ENCODE measurements around the gene ARMC8. TPM values are rescaled to one million over a fixed set of nuclear protein-coding genes. Genes with fewer than 3 reads are reported as not detected.

ARMC8 gene, protein sequence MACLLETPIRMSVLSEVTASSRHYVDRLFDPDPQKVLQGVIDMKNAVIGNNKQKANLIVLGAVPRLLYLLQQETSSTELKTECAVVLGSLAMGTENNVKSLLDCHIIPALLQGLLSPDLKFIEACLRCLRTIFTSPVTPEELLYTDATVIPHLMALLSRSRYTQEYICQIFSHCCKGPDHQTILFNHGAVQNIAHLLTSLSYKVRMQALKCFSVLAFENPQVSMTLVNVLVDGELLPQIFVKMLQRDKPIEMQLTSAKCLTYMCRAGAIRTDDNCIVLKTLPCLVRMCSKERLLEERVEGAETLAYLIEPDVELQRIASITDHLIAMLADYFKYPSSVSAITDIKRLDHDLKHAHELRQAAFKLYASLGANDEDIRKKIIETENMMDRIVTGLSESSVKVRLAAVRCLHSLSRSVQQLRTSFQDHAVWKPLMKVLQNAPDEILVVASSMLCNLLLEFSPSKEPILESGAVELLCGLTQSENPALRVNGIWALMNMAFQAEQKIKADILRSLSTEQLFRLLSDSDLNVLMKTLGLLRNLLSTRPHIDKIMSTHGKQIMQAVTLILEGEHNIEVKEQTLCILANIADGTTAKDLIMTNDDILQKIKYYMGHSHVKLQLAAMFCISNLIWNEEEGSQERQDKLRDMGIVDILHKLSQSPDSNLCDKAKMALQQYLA
- 25.9 and 35.0 TPM in 2 replicates for total RNA-seq

DNA sequence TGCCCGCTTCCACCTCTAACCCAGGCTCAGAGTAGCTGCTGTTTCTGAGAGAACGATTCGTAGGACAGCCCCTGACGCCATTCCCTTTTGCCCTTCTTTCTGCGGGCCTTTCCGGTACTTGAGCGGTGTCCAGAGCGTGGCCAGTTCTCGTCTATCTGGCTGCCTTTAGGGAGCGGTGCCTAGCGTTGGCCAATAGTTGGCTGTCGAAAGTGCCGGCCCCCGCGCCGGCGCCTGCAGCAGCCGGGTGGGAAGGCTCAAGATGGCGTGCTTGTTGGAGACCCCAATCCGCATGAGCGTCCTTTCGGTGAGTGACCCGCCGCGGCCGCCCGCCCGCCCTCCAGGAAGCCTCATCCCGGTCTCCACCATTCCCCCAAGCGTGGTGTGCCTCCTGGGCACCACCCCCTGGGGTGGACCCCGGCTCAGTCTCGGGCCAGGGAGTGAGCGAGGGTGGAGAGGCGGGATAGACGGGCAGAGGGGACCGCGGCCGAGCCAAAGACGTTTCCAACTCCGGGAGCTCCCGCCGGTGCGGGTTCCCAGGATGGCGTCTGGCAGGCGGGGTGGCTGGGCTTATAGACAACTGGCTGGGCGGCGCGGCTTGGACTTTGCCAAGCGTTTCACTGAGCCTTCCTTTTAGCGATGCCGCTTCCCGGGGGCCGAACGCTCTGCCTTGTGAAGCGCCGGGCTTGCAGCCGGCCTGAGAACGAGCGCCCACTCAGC lies at the start of gene ARMC8:
Gene ARMC8, plus strand, starts transcription at position 6 of the 717 bp plus-strand sequence. Its CDS starts 254 bp downstream, at position 260.

DNA sequence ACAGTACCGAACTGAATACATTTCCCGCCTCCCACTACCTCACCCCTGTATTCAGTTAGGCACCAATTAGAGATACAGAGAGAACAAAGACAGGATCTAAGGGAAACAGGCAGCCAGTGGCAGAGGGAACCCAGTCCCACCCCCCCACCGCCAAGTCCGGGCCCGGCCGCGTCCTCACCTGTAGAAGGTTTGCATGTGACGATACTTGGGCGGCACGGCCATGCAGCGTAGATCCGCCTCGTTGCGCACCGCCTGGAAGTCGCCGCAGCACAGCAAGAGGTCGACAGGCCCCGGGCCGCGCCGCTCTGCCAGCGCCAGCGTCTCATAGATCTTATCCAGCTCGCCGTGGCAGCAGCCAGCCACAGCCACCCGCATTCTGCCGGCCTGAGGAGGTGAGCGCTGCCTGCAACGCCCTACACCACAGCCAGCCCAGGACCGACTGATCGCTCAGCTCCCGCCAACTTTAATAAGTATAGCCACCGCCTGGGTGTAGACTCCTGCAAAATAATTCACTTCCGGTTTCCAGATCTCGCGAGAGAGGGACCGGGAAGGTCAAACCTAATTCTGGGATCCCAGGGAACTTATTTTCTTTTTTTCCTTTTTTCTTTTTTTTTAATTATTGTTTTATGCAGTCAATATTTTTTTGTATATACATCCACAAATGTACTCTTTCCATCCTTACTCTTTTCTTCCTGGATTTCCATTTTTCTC lies 12.5 kb upstream of the ARMC8 start, which contains the start of gene DBR1:
Gene DBR1, minus strand, starts transcription at position 501 of the 711 bp plus-strand sequence. Its CDS starts 126 bp downstream, at position 375.

DNA sequence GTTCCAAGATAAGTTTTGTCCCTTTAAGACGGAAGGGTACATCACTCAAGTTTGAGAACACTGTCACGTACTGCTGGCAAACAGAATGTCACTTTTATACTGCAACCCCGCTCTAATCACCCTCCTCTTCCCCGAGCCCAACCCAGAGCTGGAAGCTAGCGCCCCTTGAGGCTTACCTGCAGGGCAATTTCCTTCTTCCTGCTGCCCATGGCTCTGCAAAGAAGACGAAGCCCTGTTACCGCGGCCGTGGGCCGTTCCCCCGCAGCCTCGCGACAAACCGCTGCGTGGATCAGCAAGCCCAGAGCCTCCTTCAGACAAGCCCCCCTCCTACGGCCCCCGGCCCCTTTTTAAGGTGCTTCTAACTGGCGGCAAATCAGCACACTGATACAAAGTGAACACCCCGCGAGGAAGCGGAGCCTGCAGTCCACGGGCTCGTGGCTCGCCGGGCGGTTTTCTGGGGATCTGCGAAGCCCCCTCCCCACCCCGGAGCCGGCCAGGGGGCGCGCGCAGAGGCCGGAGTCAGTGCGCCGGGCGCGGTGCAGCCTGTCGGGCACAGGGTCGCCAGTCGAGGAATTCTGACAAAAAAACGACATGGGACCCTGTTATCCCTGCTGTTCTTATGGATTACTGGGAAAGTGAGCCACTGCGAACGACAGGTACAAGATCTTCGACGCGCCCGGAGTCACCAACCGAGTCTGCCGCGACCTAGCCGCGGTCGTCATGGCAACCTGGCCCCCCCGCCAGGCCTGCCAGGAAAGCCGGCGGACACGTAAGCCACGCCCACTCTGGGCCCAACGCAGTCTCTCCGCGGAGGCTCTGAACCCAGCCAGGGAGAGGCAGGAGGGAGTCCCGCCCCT lies 142.3 kb downstream of the ARMC8 start, which contains the start of gene NME9:
Gene NME9, minus strand, starts transcription at position 725 of the 857 bp plus-strand sequence. Its CDS starts 516 bp downstream, at position 209.

Other genes starting within 250 kb of the ARMC8 start
- not detected in 2 replicates for gene CLDN18, start 177.1 kb upstream of the ARMC8 start, total RNA-seq
- 4.2 and 7.8 TPM in 2 replicates for gene DZIP1L, start 71.7 kb upstream of the ARMC8 start, total RNA-seq
- gene A4GNT, start 54.9 kb upstream of the ARMC8 start, total RNA-seq = not detected in 2 replicates
- 8.2 and 10.8 TPM in 2 replicates for gene DBR1, start 12.4 kb upstream of the ARMC8 start, total RNA-seq
- 2.5 TPM in 1 of 2 replicates, not detected in the other for gene NME9, start 142.6 kb downstream of the ARMC8 start, total RNA-seq
- gene MRAS, start 161.3 kb downstream of the ARMC8 start, total RNA-seq = 20.5 and 26.8 TPM in 2 replicates
- gene ESYT3, start 247.3 kb downstream of the ARMC8 start, total RNA-seq = 0.44 TPM in 1 of 2 replicates, not detected in the other

Data from cardiac ventricle fibroblast (primary cell).